B cell (primary cell): ENCODE measurements around the gene RPAP2. TPM values are rescaled to one million over a fixed set of nuclear protein-coding genes. Genes with fewer than 3 reads are reported as not detected.

Source experiments
- ATAC-seq: fragments of 200-7000 bp; cut with Tn5 transposase; one replicate; pipeline ENCODE4 v1.10.0; 2021; ENCODE audit warnings: low read depth, mild to moderate bottlenecking, moderate number of reproducible peaks, moderate library complexity
- CTCF ChIA-PET: fragments of 350-600 bp; sonication (Branson Sonifier 250); formaldehyde crosslinking; loops from one replicate; lab custom pipeline; 2021; ENCODE audit warnings: antibody characterized with exemption, inconsistent platforms; lab: Charles Lee
- POLR2A ChIA-PET: fragments of 350-600 bp; sonication (Branson Sonifier 250); formaldehyde crosslinking; loops from one replicate; lab custom pipeline; 2021; ENCODE audit warnings: antibody characterized with exemption; lab: Charles Lee
- DNase-seq: peaks from one replicate; pipeline ENCODE4 v3.0.0; 2013
- H2AFZ ChIP-seq: 2 replicates; pipeline ENCODE4 v1.6.1; 2012; ENCODE audit warnings: mild to moderate bottlenecking, low read depth, low read length; ENCODE audit not compliant: insufficient read depth, poor library complexity, severe bottlenecking
- H3K27ac ChIP-seq, 2 donors: 1 replicate in 1 of 2; 2 replicates in 1 of 2; pipeline ENCODE4 v1.5.1; 2012 to 2013; ENCODE audit warnings: low read length in 2 of 2, mild to moderate bottlenecking in 2 of 2, moderate library complexity in 1 of 2
- H3K27me3 ChIP-seq, 4 experiments: fragments of 200-600 bp in 1 of 4; sonication (generic) in 1 of 4; replicated peaks in 1 of 4; 1 replicate in 2 of 4; 2 replicates in 2 of 4; pipeline versions ENCODE4 v1.6.1 to v1.7.0; 2013 to 2016; ENCODE audit warnings: low read length in 3 of 4, mild to moderate bottlenecking in 2 of 4, mixed read lengths in 1 of 4, moderate library complexity in 1 of 4; ENCODE audit not compliant: insufficient read depth in 4 of 4, control insufficient read depth in 3 of 4; ENCODE audit errors: control extremely low read depth in 1 of 4
- H3K36me3 ChIP-seq, 2 experiments: replicated peaks in 1 of 2; 1 replicate in 1 of 2; 2 replicates in 1 of 2; pipeline versions ENCODE4 v1.6.1 to v1.7.1; 2013; ENCODE audit warnings: low read length in 1 of 2; ENCODE audit not compliant: insufficient read depth in 2 of 2, control insufficient read depth in 1 of 2; ENCODE audit errors: control extremely low read depth in 1 of 2, extremely low read depth in 1 of 2
- H3K4me1 ChIP-seq, 2 donors: fragments of 200-600 bp in 1 of 2; sonication (generic) in 1 of 2; 1 replicate in 1 of 2; 2 replicates in 1 of 2; pipeline versions ENCODE4 v1.5.1 to v1.6.1; 2013 to 2017; ENCODE audit warnings: low read length in 2 of 2; ENCODE audit not compliant: control insufficient read depth in 2 of 2, insufficient read depth in 2 of 2
- H3K4me2 ChIP-seq: replicated peaks from 2 replicates; pipeline ENCODE3; 2012; ENCODE audit warnings: mild to moderate bottlenecking, low read depth, low read length; ENCODE audit not compliant: poor library complexity, severe bottlenecking
- H3K4me3 ChIP-seq, 5 experiments: fragments of 200-600 bp in 1 of 5; sonication (generic) in 1 of 5; 1 replicate in 3 of 5; 2 replicates in 2 of 5; pipeline versions ENCODE4 v1.5.1 to v1.7.0; 2011 to 2016; ENCODE audit warnings: low read length in 4 of 5, mild to moderate bottlenecking in 4 of 5, low read depth in 2 of 5, control low read depth in 1 of 5, moderate library complexity in 1 of 5; ENCODE audit not compliant: insufficient read depth in 1 of 5; ENCODE audit errors: control extremely low read depth in 1 of 5, extremely low read depth in 1 of 5
- H3K79me2 ChIP-seq: fragments of 200-600 bp; sonication (generic); one replicate; pipeline ENCODE4 v1.6.0; 2016; ENCODE audit warnings: low read length; ENCODE audit not compliant: control insufficient read depth, insufficient read depth
- H3K9ac ChIP-seq: fragments of 200-600 bp; sonication (generic); 2 replicates; pipeline ENCODE4 v1.6.1; 2017; ENCODE audit warnings: mild to moderate bottlenecking, low read length, moderate library complexity
- H3K9me3 ChIP-seq, 3 donors: one replicate each; pipeline versions ENCODE4 v1.6.1 to v1.7.1; 2013; ENCODE audit warnings: low read length in 2 of 3; ENCODE audit not compliant: control insufficient read depth in 2 of 3, insufficient read depth in 1 of 3; ENCODE audit errors: control extremely low read depth in 1 of 3
- H4K20me1 ChIP-seq: 2 replicates; pipeline ENCODE4 v1.6.0; 2012; ENCODE audit warnings: mild to moderate bottlenecking, low read length; ENCODE audit not compliant: insufficient read depth, control insufficient read depth, poor library complexity, severe bottlenecking
- H3K27ac Mint-ChIP-seq: one replicate; pipeline ENCODE4 v1.8.0; 2021; ENCODE audit warnings: mixed read lengths
- H3K27me3 Mint-ChIP-seq: one replicate; pipeline ENCODE4 v1.8.0; 2021; ENCODE audit warnings: mixed read lengths
- H3K4me1 Mint-ChIP-seq: one replicate; pipeline ENCODE4 v1.8.0; 2021; ENCODE audit warnings: mixed read lengths
- H3K4me3 Mint-ChIP-seq: one replicate; pipeline ENCODE4 v1.8.0; 2021; ENCODE audit warnings: mixed read lengths
- H3K9me3 Mint-ChIP-seq: one replicate; pipeline ENCODE4 v1.8.0; 2022; ENCODE audit warnings: mixed read lengths; ENCODE audit not compliant: insufficient read depth
- EZH2 ChIP-seq: IDR thresholded peaks from 2 replicates; pipeline ENCODE4 v1.6.1; 2012; ENCODE audit warnings: borderline replicate concordance, low read depth, mild to moderate bottlenecking, moderate library complexity, low read length; ENCODE audit not compliant: insufficient read depth, poor library complexity, severe bottlenecking
- WGBS: methylation state at CpG from one replicate; pipeline ENCODE4 v1.1.5; 2013; ENCODE audit warnings: missing lambda C conversion rate; ENCODE audit not compliant: insufficient coverage; 5-methylcytosine and 5-hydroxymethylcytosine counted together
- intact Hi-C: fragments of 100-400 bp; cut with micrococcal nuclease; formaldehyde crosslinking; loops from one replicate; pipeline ENCODE4 v1.10.0; 2022
- polyA plus RNA-seq: library from polyadenylated mRNA; depleted of rRNA; stranded (reverse); fragments of >200 nt; gene quantifications from 2 replicates; pipeline ENCODE4 v1.2.3, GENCODE V29; 2012
- total RNA-seq, 2 donors: library from RNA; stranded (reverse); fragments of 120-200 nt in 1 of 2; gene quantifications; 1 replicate in 1 of 2; 2 replicates in 1 of 2; pipeline versions ENCODE4 v1.2.3 to v1.2.4, GENCODE V29; 2013 to 2022
- TF ChIP-seq, protein P1 (sequence below): fragments of 200-600 bp; IDR thresholded peaks from one replicate; pipeline ENCODE4 v1.8.0; 2022; ENCODE audit warnings: antibody characterized with exemption, mild to moderate bottlenecking

Gene RPAP2
- total and polyA plus RNA-seq, 2 donors (not counting 1 experiment from before 2014, with no cell fraction given), result 6.3 to 31.6 TPM

DNA sequence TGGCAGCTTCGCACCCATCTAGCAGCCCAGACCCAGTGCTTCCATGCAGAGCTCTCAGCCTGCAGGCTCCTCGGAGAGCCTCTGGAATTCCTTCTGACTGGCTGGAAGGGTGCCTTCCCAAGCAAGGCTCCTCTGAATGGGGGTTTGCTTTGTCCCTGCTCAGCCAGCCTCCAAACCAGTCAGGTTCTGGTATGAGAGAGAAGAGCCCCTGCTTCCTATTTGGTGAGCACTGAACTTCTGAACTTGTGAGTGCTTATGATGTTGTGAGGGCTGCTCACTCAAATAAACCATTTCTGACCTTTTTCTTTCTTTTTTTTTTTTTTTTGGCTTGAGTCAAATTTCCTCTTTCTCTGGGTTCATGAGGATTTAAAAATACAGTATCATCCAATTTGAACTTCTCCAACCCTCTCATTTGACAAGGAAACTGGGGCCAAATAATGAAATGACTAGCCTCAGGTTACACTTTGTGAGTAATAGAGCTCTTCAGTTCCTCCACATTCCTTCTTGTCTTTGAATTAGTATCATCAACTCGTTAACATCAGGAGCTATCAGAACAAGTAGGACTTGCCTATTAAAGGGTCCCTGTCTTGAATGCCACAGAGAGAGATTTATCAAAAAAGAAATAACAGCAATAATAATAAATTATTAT is 148.3 kb downstream of the RPAP2 start:
- TF ChIP-seq, protein P1, sequence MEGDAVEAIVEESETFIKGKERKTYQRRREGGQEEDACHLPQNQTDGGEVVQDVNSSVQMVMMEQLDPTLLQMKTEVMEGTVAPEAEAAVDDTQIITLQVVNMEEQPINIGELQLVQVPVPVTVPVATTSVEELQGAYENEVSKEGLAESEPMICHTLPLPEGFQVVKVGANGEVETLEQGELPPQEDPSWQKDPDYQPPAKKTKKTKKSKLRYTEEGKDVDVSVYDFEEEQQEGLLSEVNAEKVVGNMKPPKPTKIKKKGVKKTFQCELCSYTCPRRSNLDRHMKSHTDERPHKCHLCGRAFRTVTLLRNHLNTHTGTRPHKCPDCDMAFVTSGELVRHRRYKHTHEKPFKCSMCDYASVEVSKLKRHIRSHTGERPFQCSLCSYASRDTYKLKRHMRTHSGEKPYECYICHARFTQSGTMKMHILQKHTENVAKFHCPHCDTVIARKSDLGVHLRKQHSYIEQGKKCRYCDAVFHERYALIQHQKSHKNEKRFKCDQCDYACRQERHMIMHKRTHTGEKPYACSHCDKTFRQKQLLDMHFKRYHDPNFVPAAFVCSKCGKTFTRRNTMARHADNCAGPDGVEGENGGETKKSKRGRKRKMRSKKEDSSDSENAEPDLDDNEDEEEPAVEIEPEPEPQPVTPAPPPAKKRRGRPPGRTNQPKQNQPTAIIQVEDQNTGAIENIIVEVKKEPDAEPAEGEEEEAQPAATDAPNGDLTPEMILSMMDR, result no peak
- no peak for TF ChIP-seq EZH2
- no peaks in the 10 kb centered on the region for H3K4me1 ChIP-seq
- H3K27me3 Mint-ChIP-seq, result no peaks in the 10 kb centered on the region
- no peaks in the 10 kb centered on the region for H3K4me1 Mint-ChIP-seq
- no peak overlapping the region for H2AFZ ChIP-seq
- H3K9me3 Mint-ChIP-seq, result no peaks in the 10 kb centered on the region
- no peak overlapping the region for H3K9ac ChIP-seq
- H3K27ac Mint-ChIP-seq, result no peak overlapping the region
- no peaks in the 10 kb centered on the region for H3K27me3 ChIP-seq
- no peaks in the 10 kb centered on the region for H3K36me3 ChIP-seq
- 85% methylated on average over 2 of the region's 3 CpGs for WGBS
- peaks cover 0 to 3% (median 0%) of the 10 kb centered on the region in 3 donors for H3K9me3 ChIP-seq
- ChIA-PET POLR2A (no interaction called here), CTCF (no interaction called here)
- H3K4me2 ChIP-seq, result no peak overlapping the region
- intact Hi-C loops, result no loop called here
- H3K27ac ChIP-seq, result no peak overlapping the region
- no peak overlapping the region for H3K4me3 ChIP-seq
- no peaks in the 10 kb centered on the region for H3K79me2 ChIP-seq
- no peaks in the 10 kb centered on the region for H4K20me1 ChIP-seq
- no peak overlapping the region for H3K4me3 Mint-ChIP-seq
- DNase-seq (no peak), ATAC-seq (no peak)

DNA sequence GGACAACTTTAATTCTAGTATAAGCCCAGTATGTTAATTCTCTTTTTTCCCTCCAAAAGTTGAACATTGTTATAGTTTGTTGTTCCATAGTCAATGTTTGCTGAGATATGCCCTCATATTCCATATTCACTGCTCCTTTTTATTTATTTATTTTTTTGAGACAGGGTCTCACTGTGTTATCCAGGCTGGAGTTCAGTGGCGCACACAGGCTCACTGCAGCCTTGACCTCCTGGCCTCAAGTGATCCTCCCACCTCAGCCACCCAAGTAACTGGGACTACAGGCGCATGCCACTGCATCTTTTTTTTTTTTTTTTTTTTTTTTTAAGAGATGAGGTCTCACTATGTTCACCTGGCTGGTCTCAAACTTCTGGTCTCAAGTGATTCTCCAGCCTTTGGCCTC is 149.1 kb downstream of the RPAP2 start:
- Histone ChIP-seq H3K9ac (no peak overlapping the region), H3K36me3 (no peaks in the 10 kb centered on the region), H3K4me3 (no peak overlapping the region), H3K4me2 (no peak overlapping the region), H2AFZ (no peak overlapping the region), H3K27ac (no peak overlapping the region), H3K79me2 (no peaks in the 10 kb centered on the region), H3K4me1 (no peaks in the 10 kb centered on the region), H3K9me3 (peaks cover 0 to 3% (median 0%) of the 10 kb centered on the region in 3 donors), H3K27me3 (no peaks in the 10 kb centered on the region), H4K20me1 (no peaks in the 10 kb centered on the region)
- no CpG with 5 or more reads among the region's 2 CpGs for WGBS
- intact Hi-C loops, result no loop called here
- ATAC-seq, result no peak
- no peak overlapping the region for H3K4me3 Mint-ChIP-seq
- DNase-seq, result no peak
- ChIA-PET POLR2A (no interaction called here), CTCF (no interaction called here)
- H3K4me1 Mint-ChIP-seq, result no peaks in the 10 kb centered on the region
- TF ChIP-seq, protein P1, result no peak
- TF ChIP-seq EZH2, result no peak
- H3K27ac Mint-ChIP-seq, result no peak overlapping the region
- no peaks in the 10 kb centered on the region for H3K9me3 Mint-ChIP-seq
- no peaks in the 10 kb centered on the region for H3K27me3 Mint-ChIP-seq
